HG02571 (cell line): ENCODE results near the gene NOTCH2.
"Not testable (repeated sequence)": the region's sequence is repeated elsewhere in the genome, so short reads cannot be mapped to it uniquely, and the experiment has no call there.

Source experiments
- ATAC-seq: cut with Tn5 transposase; IDR thresholded peaks from one replicate; pipeline ENCODE4 v1.9.1; 2021; ENCODE audit warnings: mild to moderate bottlenecking, moderate library complexity; ENCODE audit not compliant: unreplicated experiment

Gene NOTCH2

GRCh38 chr1:119975582-119976254 lies 93.7 kb downstream of the NOTCH2 start:
- ATAC-seq: not testable (repeated sequence)

GRCh38 chr1:119975006-119975405 lies 94.5 kb downstream of the NOTCH2 start:
- ATAC-seq: no peak

DNA sequence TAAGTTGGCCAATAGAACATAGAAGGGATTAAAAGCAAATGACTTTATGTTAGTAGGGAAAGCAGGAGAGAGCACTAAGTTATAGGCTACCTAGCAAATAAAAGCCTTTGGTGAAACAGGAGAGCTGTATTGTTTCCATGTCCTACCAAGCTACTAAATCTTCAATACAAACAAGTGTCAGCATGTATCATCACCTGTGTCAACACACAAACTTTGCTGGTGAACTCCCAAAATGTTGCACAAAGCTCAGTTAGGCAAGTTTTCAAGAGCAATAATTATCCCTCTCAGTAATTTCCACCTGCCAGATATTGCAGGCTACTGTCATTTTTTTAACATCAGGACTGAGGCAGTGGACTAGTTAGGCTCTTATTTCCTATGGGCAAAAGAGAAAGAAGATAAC lies 95.4 kb downstream of the NOTCH2 start:
- no peak for ATAC-seq

DNA sequence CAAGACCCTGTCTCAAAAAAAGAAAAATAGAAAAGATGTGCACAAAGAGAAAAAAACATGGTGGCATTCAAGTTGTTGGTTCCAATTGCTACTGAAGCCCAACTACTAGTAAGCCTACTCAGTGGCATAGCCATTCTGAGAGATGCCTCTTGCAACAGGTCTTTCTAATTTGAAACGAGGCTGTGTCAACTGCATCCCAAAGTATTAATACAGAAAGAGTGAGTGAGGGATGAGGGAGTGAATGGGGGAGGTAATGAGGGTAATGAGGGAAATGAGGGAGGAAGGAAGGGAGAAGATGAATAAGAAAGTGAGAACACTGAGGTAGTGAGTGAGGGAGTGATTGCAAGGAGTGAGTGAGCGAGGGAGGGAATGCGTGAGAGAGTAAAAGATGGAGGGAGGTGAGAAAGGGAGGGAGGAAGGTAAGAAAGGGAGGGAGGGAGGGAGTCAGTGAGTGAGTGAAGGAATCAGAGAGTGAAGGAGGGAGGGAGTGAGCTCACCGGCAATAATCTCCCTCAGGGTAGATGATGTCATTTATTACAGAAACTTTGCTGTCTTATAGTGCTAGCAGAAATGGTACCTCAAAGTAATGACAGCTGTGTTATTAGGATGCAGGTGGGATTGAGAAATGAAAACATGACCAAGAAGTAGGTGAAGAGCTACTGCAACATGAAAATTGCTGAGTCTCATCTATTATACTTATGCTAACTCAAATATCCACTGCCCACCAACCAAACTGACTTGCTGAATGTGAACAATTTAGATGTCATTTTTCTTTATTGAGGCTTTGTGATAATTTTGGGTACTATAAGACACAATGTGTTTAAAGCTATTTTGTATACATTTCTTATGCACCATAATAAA lies 97.5 kb downstream of the NOTCH2 start:
- ATAC-seq: no peak

GRCh38 chr1:119968601-119969000 lies 100.9 kb downstream of the NOTCH2 start:
- ATAC-seq: no peak

- no peak for ATAC-seq
Observed at GRCh38 chr1:119968068-119968492, 101.4 kb downstream of the NOTCH2 start.

- ATAC-seq: no peak
Observed at GRCh38 chr1:119966681-119967080, 102.8 kb downstream of the NOTCH2 start.

GRCh38 chr1:119966020-119966419 lies 103.4 kb downstream of the NOTCH2 start:
- ATAC-seq: no peak

- ATAC-seq: no peak
Observed at GRCh38 chr1:119964673-119965363, 104.6 kb downstream of the NOTCH2 start.

DNA sequence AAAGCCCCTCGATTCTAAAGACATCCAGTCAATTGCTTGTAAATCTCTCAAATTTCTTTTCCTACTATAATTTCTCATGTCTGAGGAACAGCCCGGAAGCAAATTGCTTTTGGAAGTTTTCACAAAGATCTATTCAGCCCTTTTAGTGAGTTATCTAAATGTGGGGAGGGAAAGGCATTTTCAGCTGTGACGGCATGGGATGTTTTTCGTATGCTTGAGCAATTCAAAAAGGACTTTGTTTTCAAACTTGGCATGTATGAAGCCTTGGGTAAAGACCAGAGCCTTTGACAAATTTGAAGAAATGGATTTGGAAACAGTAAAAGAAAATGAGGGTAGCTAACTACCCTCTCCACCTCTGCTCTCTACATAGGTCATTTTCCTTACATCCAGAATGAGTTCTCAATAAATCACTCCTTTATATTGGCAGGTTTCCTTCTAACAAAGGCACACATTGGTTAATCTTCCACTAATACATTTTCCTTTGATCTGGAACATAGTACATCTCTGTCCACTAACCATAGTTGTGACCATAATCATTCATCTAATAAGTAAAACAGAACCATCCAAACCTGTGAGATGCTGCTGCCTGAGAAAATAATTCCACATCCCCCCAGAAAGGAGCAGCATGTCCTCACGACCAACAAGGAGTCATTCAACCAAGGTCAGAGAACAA lies 107.0 kb downstream of the NOTCH2 start:
- ATAC-seq: no peak

- ATAC-seq: no peak
Observed at GRCh38 chr1:119960501-119960900, 109.0 kb downstream of the NOTCH2 start.

DNA sequence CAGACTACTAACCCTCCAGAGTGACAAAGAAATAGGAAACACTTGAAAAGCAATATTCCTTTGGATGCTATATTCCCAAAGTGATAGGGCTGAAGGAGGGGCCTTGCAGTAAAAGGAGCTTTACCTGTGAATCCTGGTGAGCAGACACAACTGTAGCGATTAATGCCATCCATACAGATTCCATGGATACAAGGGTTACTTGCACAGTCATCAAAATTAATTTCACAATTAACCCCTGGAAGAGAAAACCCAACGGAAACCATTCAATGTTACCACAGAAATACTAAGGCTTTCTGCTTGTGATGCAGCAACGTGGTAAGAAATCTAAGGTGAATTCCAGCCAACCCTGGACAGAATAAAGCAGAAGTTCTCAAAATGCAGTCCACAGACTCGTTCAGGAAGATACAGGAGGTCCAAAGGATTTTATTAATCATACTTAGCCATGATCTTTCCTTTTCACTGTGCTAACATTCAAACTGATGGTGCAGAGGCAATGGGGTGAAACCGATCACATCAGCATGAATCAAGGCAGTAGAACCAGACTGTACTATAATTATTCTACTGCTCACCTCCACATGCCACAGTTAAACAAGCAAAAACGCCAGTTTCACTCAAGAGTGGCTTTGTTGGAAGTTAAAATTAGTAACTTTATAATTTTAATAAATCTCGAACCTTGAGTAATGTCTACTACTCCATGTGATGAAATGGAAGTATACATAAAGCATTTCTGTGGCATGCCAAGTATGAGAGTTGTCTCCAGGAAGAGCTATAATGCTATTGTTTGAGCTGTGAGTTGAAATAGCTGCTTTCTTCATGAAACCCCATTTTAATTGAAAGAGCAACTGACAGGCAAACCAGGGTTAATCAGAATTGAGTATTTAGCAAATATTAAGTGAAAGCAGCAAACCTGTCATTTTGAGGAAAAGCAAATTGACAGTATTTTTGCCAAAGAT lies 109.9 kb downstream of the NOTCH2 start:
- ATAC-seq: no peak

GRCh38 chr1:119958223-119958622 lies 111.2 kb downstream of the NOTCH2 start:
- no peak for ATAC-seq

GRCh38 chr1:119956306-119956705 lies 113.2 kb downstream of the NOTCH2 start:
- no peak for ATAC-seq

- ATAC-seq: no peak
Observed at GRCh38 chr1:119954476-119955422, 114.7 kb downstream of the NOTCH2 start.

GRCh38 chr1:119953266-119953998 lies 116.0 kb downstream of the NOTCH2 start:
- ATAC-seq: no peak

DNA sequence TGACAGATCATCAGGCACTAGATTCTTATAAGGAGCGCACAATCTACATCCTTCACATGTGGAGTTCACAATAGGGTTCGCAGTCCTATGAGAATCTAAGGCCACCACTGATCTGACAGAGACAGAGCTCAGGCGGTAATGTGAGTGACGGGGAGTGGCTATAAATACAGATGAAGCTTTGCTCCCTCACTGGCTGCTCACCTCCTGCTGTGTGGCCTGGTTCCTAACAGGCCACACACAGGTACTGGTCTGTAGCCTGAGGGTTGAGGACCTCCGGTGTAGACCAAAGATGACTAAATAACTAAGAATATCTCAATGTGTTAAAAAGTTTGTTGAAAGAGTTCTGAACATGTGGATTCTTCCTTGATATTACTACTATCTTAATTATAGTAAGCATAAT lies 117.0 kb downstream of the NOTCH2 start:
- no peak for ATAC-seq
